NK-92 treated with Interleukin-12 subunit alpha and Interleukin-12 subunit beta, amount 100 ng/mL, for 24 hours (cell line): ENCODE measurements around the gene WNK2.

Source experiments
- DNase-seq: peaks from one replicate; lab custom pipeline; 2025; lab: John Stamatoyannopoulos, UW

Gene WNK2

GRCh38 chr9:93295456-93296076, 111.6 kb downstream of the WNK2 start:
- DNase-seq: no peak

DNA sequence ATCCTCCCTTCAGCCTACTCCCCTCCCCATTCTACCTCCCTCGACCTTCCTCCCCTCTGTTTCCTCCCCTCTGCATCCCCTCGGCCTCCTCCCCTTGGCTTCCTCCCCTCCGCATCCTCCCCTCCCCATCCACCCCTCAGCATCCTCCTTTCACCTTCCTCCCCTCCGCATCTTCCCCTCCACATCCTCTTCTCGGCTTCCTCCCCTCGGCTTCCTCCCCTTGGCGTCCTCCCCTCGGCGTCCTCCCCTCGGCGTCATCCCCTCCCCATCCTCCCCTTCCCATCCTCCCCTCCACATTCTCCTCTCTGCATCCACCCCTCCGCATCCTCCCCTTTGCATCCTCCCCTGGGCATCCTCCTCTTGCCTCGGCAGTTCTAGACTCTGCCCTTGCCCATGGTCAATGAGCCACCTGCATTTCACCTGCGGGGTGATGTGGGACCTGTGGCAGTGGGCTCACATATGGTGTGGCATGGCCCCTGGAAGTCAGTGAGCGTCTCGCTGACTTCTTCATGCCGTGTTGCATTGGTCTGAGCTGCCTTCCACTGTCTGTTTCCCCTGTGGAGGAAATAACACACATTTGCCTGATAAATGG, 113.0 kb downstream of the WNK2 start:
- no peak for DNase-seq

DNA sequence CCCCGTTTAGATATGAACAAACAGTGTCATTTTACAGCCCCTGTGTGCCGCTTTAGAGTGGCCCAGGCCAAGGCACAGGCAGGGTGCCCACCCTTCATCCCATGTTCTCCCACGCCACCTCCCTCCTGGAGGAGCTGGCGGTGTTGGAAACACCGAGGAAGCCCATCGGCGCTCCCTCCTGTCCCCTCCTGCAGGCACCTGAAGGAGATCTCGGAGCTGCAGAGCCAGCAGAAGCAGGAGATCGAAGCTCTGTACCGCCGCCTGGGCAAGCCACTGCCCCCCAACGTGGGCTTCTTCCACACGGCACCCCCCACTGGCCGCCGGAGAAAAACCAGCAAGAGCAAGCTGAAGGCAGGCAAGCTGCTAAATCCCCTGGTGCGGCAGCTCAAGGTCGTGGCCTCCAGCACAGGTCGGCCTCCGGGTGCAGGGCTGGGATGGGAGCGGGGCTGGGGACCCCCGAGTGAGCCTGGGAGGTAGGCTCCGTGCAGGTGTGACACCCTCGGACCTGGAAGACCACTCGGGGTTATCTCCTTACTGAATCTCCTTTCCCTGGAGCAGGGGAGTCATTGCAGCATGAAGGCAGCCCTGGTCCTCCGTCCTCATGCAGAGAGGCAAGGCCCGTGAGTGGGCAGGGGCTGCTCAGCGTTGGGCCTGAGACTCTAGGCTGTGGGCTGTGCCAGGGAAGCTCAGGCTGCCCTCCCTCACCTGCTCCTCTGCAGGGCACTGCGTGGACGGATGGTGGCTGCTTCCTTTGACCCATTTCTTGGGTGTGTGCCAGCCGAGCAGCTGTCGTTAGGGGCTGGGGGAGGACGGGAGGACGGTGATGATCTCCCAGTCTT, 113.9 kb downstream of the WNK2 start:
- DNase-seq: no peak

- DNase-seq: no peak
Measured at GRCh38 chr9:93298498-93299417, 114.8 kb downstream of the WNK2 start.

GRCh38 chr9:93299418-93300174, 115.7 kb downstream of the WNK2 start:
- no peak for DNase-seq

DNA sequence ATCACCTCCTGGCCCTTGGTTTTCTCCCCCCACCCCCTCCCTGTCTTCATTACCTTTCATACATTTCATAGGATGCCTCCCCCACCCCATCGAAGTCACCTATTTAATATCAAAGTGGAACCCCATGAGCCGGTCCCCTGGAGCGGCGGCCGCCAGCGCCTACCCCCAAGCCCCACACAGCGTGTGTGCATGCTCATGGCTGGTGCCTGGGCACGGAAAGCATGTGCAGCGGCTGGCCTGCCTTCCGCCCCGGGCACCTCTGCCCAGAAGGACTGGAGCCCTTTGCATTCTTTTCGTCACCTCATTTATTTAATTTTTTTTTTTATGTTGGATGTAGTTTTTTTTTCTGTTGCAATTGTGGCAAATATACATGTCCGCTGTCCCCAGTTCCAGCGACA, 116.2 kb downstream of the WNK2 start:
- DNase-seq: no peak

DNA sequence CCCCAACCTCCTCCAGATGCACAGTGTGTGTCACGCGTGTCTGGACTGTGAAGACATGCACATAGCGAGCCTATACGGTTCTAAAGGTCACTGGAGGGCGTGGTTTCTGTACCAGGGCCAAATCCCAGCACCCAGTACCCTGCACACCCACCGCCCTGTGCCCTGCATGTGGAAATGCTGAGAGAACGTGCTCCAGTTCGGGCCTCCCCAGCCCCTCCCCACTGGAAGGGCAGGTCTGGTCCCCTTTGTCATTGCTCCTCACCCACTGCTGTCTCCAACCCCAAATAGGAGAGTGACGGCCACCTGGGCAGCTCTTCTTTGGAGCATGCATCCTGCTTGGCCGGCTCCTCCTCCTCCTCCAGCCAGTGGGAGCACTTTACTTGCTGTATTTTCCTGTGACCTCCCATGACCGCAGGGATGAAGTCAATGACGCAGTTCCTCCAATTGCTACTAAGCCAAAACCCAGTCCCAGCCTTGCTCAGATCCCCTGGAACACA, 116.7 kb downstream of the WNK2 start:
- no peak for DNase-seq

DNA sequence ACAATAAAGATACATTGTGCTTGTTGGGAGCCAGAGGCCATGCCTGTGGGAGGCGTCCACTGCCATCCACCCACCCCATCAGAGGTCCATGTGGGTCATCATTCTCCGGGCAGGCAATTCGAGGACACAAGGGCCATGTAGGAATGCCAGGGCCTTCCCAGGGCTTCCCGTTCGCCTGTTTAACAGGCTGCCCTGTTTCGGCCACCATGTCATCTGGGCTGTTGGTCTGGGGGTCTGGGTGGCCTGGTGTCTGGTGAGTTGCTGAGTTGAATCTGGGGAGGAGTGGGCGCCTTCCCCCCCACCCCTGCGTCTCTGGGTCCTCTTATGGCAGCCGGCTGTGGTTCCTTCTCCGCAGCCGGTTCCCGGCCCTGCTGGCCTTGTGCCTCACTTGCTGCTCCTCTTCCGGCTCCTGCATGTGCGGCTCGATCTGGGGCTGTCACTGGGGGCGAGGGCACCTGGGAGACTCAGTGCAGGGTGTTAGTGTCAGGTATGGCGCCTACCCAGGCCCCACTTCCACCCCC, 117.4 kb downstream of the WNK2 start:
- DNase-seq: no peak

- DNase-seq: no peak
Measured at GRCh38 chr9:93301911-93302541, 118.1 kb downstream of the WNK2 start.

GRCh38 chr9:93302586-93303257, 118.8 kb downstream of the WNK2 start:
- peak; percentile 30 for DNase-seq

DNA sequence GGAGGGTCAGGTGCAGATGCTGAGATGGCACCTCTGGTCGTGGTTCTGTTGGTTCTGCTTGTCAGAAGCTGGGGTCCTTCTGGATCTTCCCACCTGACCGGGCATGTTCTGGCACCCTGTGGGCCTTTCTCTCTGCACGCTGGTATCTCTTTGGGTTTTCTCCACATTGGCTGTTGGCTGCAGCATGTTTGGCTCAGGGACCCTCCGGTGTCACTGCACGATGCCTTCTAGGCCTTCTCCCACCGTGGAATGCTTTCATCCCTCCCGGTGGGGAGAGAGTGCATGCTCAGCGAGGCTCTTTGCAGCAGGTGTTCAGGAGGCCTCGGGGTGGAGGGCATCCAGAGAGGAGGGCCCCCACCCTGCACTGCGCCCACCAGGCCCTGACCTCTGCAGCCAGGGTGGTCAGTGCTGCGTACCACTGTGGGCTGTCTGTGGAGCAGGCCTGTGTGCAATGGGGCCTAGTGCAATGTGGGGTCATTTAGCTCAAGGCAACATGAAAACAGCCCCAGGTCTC, 119.4 kb downstream of the WNK2 start:
- DNase-seq: no peak

- no peak for DNase-seq
Measured at GRCh38 chr9:93303806-93304573, 120.1 kb downstream of the WNK2 start.

DNA sequence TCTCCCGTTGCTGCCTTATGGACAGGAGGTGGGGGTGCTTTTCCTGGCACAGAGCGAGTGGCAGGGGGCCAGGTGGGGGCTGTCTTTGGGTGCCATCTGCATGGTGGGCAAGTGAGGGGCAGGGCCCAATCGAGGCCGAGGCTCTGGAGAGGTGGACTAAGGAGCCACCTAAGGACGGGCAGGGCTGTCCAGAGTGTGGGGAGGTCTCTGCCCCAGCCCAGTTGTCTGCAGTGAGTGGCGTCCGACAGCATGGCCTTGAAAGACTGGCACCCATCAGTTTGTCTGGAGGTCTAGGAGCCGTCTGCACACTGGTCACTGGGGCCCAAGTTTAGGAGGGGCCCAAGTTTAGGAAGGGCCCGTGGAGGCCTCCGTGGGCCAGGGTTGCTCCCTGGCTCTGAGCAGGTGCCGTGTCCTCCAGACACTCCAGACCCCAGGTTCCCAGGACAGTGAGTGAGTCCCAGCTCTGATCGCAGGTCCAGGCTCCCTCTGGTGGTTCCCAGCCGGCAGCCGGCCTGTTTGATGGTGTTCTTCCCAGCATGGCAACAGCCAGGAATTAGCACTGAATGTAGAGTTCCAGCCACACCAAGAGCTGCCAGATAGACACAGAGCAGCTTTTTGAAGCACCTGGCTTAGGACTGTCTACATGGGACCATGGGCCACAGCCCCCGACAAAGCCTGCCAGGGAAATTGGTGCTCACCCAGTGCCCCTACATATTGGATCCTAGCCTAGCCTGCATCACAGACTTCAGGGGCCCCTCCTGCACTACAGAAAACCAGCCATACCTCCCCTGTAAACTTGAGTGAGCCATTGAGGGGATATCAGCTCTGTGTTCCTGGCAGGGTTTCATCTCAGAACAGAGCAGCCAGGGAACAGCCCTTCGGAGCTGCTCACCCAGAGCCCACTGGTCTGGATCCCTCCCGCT, 120.9 kb downstream of the WNK2 start:
- DNase-seq: no peak

GRCh38 chr9:93305497-93306020, 121.6 kb downstream of the WNK2 start:
- DNase-seq: no peak

DNA sequence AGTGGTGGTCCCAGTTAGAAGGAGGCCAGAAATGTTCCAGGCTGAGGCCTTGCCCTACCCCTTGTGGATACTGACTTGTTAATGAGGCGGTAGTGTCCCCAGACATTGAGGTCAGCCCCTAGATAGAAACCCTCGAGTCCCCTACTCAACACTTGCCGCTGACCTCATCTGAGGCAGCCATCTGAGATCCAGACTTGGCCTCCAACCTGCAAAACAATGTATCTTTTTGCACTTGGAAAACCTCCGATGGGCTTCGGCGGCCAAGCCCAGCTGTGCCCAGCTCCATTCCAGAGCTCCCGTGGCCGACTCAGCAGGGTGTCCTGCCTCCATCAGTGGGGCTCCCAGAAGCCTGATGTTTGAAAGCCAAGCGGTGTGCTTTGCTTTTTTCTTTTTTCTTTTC, 122.1 kb downstream of the WNK2 start:
- DNase-seq: no peak

DNA sequence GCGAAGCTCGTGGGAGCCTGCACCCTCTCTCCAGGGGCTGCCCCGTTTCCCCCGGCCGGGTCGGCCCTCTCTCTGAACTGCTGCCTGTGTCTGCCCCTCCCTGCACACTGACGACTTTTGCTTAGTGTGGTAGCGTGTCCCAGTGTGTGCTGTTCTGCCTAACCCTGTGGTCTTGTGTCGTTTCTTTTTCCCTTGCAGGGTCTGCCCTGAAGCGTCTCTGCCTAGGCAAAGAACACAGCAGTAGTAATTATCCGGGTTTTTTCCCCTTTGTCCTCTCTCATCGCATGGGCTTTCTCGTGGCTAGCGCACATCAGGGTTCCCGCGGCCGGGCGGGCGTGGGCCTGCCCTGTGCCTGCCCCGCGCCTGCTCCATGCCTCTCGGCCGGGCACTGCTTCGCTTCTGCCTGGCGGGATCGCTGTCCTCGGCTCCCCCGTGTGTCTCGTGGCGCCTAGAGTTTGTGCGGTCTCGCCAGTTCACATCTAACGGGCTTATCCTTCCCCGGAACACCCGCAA, 122.7 kb downstream of the WNK2 start:
- no peak for DNase-seq

- DNase-seq: no peak
Measured at GRCh38 chr9:93307468-93308157, 123.7 kb downstream of the WNK2 start.
